A673 (cell line): ENCODE data around the gene SINHCAF.

Source experiments
- EZH2 ChIP-seq: fragments of 200-600 bp; sonication (generic); IDR thresholded peaks from 2 replicates; pipeline ENCODE4 v1.6.1; 2017; ENCODE audit warnings: borderline replicate concordance, low read depth, mild to moderate bottlenecking, mixed read lengths, antibody characterized with exemption, low read length; ENCODE audit not compliant: poor library complexity, severe bottlenecking
- TF ChIP-seq, protein P1 (sequence below): fragments of 300-800, 200-600 bp; sonication (generic); conservative IDR thresholded peaks from 2 replicates; pipeline ENCODE4 v1.5.1; 2017; ENCODE audit warnings: low read depth, mild to moderate bottlenecking, antibody characterized with exemption, low read length, moderate library complexity, mixed read lengths

GRCh38 chr12:31339831-31340622, 14.1 kb upstream of the SINHCAF start:
- TF ChIP-seq, protein P1, sequence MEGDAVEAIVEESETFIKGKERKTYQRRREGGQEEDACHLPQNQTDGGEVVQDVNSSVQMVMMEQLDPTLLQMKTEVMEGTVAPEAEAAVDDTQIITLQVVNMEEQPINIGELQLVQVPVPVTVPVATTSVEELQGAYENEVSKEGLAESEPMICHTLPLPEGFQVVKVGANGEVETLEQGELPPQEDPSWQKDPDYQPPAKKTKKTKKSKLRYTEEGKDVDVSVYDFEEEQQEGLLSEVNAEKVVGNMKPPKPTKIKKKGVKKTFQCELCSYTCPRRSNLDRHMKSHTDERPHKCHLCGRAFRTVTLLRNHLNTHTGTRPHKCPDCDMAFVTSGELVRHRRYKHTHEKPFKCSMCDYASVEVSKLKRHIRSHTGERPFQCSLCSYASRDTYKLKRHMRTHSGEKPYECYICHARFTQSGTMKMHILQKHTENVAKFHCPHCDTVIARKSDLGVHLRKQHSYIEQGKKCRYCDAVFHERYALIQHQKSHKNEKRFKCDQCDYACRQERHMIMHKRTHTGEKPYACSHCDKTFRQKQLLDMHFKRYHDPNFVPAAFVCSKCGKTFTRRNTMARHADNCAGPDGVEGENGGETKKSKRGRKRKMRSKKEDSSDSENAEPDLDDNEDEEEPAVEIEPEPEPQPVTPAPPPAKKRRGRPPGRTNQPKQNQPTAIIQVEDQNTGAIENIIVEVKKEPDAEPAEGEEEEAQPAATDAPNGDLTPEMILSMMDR: no peak
- TF ChIP-seq EZH2: no peak
